IPS-18a (cell line): Measurements from ENCODE around the gene TEAD1.

Experiments
- H3K27ac ChIP-seq: one replicate; pipeline ENCODE4 v1.5.1; 2013; ENCODE audit warnings: low read length
- H3K27me3 ChIP-seq: one replicate; pipeline ENCODE4 v1.6.1; 2013; ENCODE audit warnings: mild to moderate bottlenecking, low read length; ENCODE audit not compliant: control insufficient read depth, insufficient read depth
- H3K36me3 ChIP-seq: one replicate; pipeline ENCODE4 v1.6.1; 2013; ENCODE audit warnings: low read depth, low read length; ENCODE audit not compliant: control insufficient read depth
- H3K4me1 ChIP-seq: one replicate; pipeline ENCODE4 v1.6.1; 2013; ENCODE audit warnings: low read depth, low read length; ENCODE audit not compliant: control insufficient read depth
- H3K4me3 ChIP-seq: one replicate; pipeline ENCODE4 v1.5.1; 2013; ENCODE audit warnings: low read length
- H3K9ac ChIP-seq: one replicate; pipeline ENCODE4 v1.6.1; 2013; ENCODE audit warnings: mild to moderate bottlenecking, low read length, moderate library complexity
- H3K9me3 ChIP-seq: one replicate; pipeline ENCODE4 v1.6.1; 2013; ENCODE audit warnings: low read depth, low read length; ENCODE audit not compliant: control insufficient read depth

The TEAD1 gene

DNA sequence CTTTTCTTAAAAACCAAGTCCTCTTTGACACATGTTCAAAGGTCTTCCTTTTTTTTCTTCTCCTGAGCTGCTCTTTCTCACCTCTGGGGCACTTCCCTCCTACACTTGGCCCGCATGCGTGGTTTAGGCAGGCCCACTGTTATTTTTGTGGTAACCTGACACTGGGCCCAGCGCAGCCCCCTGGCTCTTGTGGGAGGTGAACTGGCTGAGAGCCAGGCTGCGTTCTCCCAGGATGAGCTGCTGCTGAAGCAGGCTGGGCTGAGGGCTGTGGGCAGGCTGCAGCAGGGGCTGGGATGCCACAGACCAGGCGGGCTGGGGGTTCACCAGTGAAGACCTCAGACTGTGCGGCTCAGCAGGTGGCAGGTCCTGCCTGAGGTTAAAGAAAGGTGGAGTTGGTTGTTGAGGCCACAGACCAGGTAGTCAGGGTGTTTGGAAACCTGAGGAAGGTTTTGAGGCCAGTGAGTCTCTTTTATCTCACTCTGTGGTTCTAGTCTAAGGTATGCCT lies 72.4 kb downstream of the TEAD1 start:
- Histone ChIP-seq H3K36me3 (no peaks in the 10 kb centered on the region), H3K27ac (no peak overlapping the region), H3K9ac (no peak overlapping the region), H3K9me3 (no peaks in the 10 kb centered on the region), H3K4me1 (peaks cover 44% of the 10 kb centered on the region), H3K27me3 (no peaks in the 10 kb centered on the region), H3K4me3 (no peak overlapping the region)

- Histone ChIP-seq H3K9ac (no peak overlapping the region), H3K27ac (no peak overlapping the region), H3K4me1 (peaks cover 48% of the 10 kb centered on the region), H3K36me3 (no peaks in the 10 kb centered on the region), H3K9me3 (no peaks in the 10 kb centered on the region), H3K27me3 (no peaks in the 10 kb centered on the region), H3K4me3 (no peak overlapping the region)
These were observed 74.3 kb downstream of the TEAD1 start for GRCh38 chr11:12748561-12748960.

GRCh38 chr11:12749442-12749841 lies 75.2 kb downstream of the TEAD1 start:
- H3K9ac ChIP-seq: no peak overlapping the region
- H3K4me3 ChIP-seq: no peak overlapping the region
- no peak overlapping the region for H3K27ac ChIP-seq
- H3K9me3 ChIP-seq: no peaks in the 10 kb centered on the region
- H3K27me3 ChIP-seq: no peaks in the 10 kb centered on the region
- no peaks in the 10 kb centered on the region for H3K36me3 ChIP-seq
- H3K4me1 ChIP-seq: peaks cover 48% of the 10 kb centered on the region

- H3K27me3 ChIP-seq: no peaks in the 10 kb centered on the region
- H3K4me1 ChIP-seq: peaks cover 41% of the 10 kb centered on the region
- H3K9ac ChIP-seq: no peak overlapping the region
- no peaks in the 10 kb centered on the region for H3K9me3 ChIP-seq
- no peak overlapping the region for H3K4me3 ChIP-seq
- H3K36me3 ChIP-seq: no peaks in the 10 kb centered on the region
- no peak overlapping the region for H3K27ac ChIP-seq
These were observed 76.0 kb downstream of the TEAD1 start for GRCh38 chr11:12750181-12750580.

DNA sequence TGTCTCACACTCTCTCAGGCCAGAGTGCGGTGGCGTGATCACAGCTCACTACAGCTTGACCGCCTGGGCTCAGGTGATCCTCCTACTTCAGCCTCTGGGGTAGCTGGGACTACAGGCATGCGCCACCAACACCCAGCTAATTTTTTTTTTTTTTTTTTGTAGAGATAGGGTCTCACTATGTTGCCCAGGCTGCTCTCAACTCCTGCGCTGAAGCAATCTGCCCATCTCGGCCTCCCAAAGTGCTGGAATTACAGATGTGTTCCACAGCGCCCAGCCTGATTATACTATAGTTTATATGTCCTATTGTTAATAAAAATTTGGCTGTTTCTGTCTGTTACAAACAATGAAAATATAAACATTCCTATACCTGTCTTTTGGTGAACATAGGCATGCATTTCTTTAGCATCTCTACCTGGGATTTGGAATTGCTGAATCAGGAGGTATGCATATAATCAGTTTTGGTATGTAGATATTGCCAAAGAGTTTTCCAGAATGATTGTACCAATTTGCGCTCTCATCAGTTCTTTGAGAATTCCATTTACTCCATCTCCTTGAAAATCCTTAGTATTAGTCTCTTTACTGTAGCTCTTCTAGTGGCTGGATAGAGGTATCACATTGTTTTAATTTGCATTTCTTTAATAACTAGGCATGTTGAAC lies 78.8 kb downstream of the TEAD1 start:
- H3K27me3 ChIP-seq: no peaks in the 10 kb centered on the region
- H3K4me3 ChIP-seq: no peak overlapping the region
- no peak overlapping the region for H3K27ac ChIP-seq
- no peaks in the 10 kb centered on the region for H3K9me3 ChIP-seq
- H3K36me3 ChIP-seq: no peaks in the 10 kb centered on the region
- no peak overlapping the region for H3K9ac ChIP-seq
- H3K4me1 ChIP-seq: peaks cover 24% of the 10 kb centered on the region

DNA sequence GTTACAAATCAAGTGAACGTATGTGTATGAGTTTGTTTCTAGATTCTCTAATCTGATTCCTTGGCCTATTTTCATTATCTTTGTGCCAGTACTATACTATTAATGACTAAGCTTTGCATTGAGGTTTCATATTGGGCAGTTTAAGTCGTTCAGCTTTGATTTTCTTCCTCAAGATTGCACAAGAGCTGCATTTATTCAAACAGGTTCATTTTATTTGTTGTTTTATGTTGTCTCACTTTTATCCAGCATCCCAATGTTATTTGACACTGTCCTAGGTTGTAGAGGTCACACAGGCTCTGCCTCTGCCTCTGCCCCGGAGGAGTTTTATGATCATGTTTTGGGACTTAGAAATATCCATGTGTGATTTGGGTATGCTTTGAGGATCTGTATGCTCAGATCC lies 79.8 kb downstream of the TEAD1 start:
- peaks cover 16% of the 10 kb centered on the region for H3K4me1 ChIP-seq
- no peaks in the 10 kb centered on the region for H3K9me3 ChIP-seq
- no peak overlapping the region for H3K27ac ChIP-seq
- H3K4me3 ChIP-seq: no peak overlapping the region
- H3K27me3 ChIP-seq: no peaks in the 10 kb centered on the region
- no peaks in the 10 kb centered on the region for H3K36me3 ChIP-seq
- no peak overlapping the region for H3K9ac ChIP-seq

DNA sequence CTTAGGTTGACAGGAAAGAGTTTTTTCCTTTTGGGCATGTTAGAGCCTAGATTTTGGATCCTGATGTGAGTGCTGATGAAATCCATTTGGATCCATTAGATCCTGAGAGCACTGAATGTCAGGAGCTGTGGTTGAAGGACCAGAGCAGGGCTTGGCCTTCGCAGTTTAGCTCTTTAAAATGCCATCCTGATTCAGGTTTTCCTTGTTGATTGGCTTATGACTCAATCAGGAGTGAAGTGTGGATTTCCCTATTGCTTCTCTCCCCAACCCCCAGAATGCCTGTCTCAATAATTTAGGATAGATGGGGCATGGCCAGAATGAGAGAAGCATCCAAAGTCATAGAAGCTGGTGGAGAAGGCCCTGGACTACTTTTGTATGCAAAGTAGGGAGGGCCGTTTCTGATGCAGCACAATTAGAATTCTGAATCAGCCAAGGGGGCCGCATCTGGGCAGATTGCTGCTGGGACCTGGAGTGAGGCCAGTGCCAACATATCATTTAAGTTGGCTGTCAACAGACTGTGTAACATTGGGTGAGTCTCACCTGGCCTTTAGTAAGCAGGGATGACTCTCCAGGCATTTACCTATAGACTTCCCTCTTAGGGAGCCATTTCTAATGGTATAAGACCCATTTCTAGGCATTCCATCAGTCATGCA lies 80.5 kb downstream of the TEAD1 start:
- Histone ChIP-seq H3K27me3 (no peaks in the 10 kb centered on the region), H3K9me3 (no peaks in the 10 kb centered on the region), H3K4me3 (no peak overlapping the region), H3K4me1 (peaks cover 9% of the 10 kb centered on the region), H3K27ac (no peak overlapping the region), H3K36me3 (no peaks in the 10 kb centered on the region), H3K9ac (no peak overlapping the region)

GRCh38 chr11:12755510-12756453 lies 81.6 kb downstream of the TEAD1 start:
- Histone ChIP-seq H3K27ac (no peak overlapping the region), H3K9me3 (no peaks in the 10 kb centered on the region), H3K4me3 (no peak overlapping the region)

GRCh38 chr11:12756454-12756806 lies 82.2 kb downstream of the TEAD1 start:
- Histone ChIP-seq H3K9ac (no peak overlapping the region), H3K4me3 (no peak overlapping the region), H3K27me3 (no peaks in the 10 kb centered on the region), H3K27ac (no peak overlapping the region), H3K4me1 (peaks cover 9% of the 10 kb centered on the region), H3K36me3 (no peaks in the 10 kb centered on the region), H3K9me3 (no peaks in the 10 kb centered on the region)

More at GRCh38 chr11:12755510-12756453, 81.6 kb downstream of the TEAD1 start:
- H3K4me1 ChIP-seq: peaks cover 7% of the 10 kb centered on the region
- no peaks in the 10 kb centered on the region for H3K36me3 ChIP-seq
- H3K27me3 ChIP-seq: no peaks in the 10 kb centered on the region
- H3K9ac ChIP-seq: no peak overlapping the region

- Histone ChIP-seq H3K36me3 (no peaks in the 10 kb centered on the region), H3K4me1 (peaks cover 4% of the 10 kb centered on the region)
These were observed 82.6 kb downstream of the TEAD1 start for GRCh38 chr11:12756867-12757266.

GRCh38 chr11:12757416-12757815 lies 83.2 kb downstream of the TEAD1 start:
- H3K4me1 ChIP-seq: peaks cover 3% of the 10 kb centered on the region
- H3K9me3 ChIP-seq: no peaks in the 10 kb centered on the region
- no peak overlapping the region for H3K27ac ChIP-seq
- H3K4me3 ChIP-seq: no peak overlapping the region
- H3K27me3 ChIP-seq: no peaks in the 10 kb centered on the region
- H3K9ac ChIP-seq: no peak overlapping the region
- H3K36me3 ChIP-seq: no peaks in the 10 kb centered on the region

More at GRCh38 chr11:12756867-12757266, 82.6 kb downstream of the TEAD1 start:
- no peak overlapping the region for H3K27ac ChIP-seq
- no peak overlapping the region for H3K4me3 ChIP-seq
- no peaks in the 10 kb centered on the region for H3K27me3 ChIP-seq
- H3K9ac ChIP-seq: no peak overlapping the region
- H3K9me3 ChIP-seq: no peaks in the 10 kb centered on the region
